ENCODE results near the gene MDM4. TPM values are rescaled to one million over a fixed set of nuclear protein-coding genes. Genes with fewer than 3 reads are reported as not detected.

The MDM4 gene
- total RNA-seq, 1 experiment from 2014 or later, result 49.6 TPM

GRCh38 chr1:204487256-204487615, 29.0 kb upstream of the MDM4 start:
- no peak for TF ChIP-seq CTCF (conservative IDR thresholded peaks at IDR 0.05)
- Histone ChIP-seq H3T11ph (ENCODE audit: low read length) (no peak overlapping the region), H3K4me2 (ENCODE audit: insufficient read depth, insufficient read length, low read length) (no peak overlapping the region), H3K23me2 (ENCODE audit: insufficient read length, low read depth, low read length, poor library complexity, severe bottlenecking) (no peaks in the 10 kb centered on the region), H3K56ac (ENCODE audit: insufficient read length, low read depth, low read length) (no peak overlapping the region), H2BK12ac (ENCODE audit: insufficient read length, low read depth, low read length) (no peak overlapping the region), H2BK120ac (ENCODE audit: low read depth, low read length, poor library complexity, severe bottlenecking) (no peak overlapping the region), H4K20me1 (ENCODE audit: control insufficient read depth, insufficient read depth, insufficient read length) (no peaks in the 10 kb centered on the region), H4K5ac (ENCODE audit: insufficient read length, low read depth, low read length) (no peak overlapping the region), H2BK5ac (ENCODE audit: insufficient read length, low read length) (no peak overlapping the region), H3K4ac (ENCODE audit: low read depth, low read length) (no peak overlapping the region), H3K27ac (ENCODE audit: insufficient read length, low read depth, low read length) (no peak overlapping the region), H3K79me2 (ENCODE audit: insufficient read depth, low read length) (no peaks in the 10 kb centered on the region), H2AFZ (ENCODE audit: low read length) (no peak overlapping the region), H4K8ac (replicated peaks; ENCODE audit: insufficient read length, low read depth, low read length) (no peak overlapping the region), H3K18ac (ENCODE audit: insufficient read length, low read depth, low read length) (no peak overlapping the region), H3K14ac (ENCODE audit: insufficient read depth, low read length) (no peak overlapping the region), H2BK15ac (ENCODE audit: low read depth, low read length) (no peak overlapping the region), H2AK5ac (ENCODE audit: insufficient read length, low read length) (no peak overlapping the region), H3K4me1 (ENCODE audit: insufficient read depth, low read length) (peaks cover 3% of the 10 kb centered on the region; the same call in 1 of the 2 replicates), H3K9ac (ENCODE audit: extremely low read depth, insufficient read length, low read length) (no peak overlapping the region), H3K9me3 (ENCODE audit: control insufficient read depth, low read depth, low read length) (no peaks in the 10 kb centered on the region), H3K23ac (ENCODE audit: insufficient read length, low read depth, low read length) (no peak overlapping the region), H2BK20ac (ENCODE audit: low read depth, low read length, poor library complexity, severe bottlenecking) (no peak overlapping the region), H3K79me1 (ENCODE audit: insufficient read depth, low read depth, low read length, poor library complexity, severe bottlenecking) (no peaks in the 10 kb centered on the region), H3K27me3 (ENCODE audit: insufficient read depth, low read length) (no peaks in the 10 kb centered on the region), H4K91ac (ENCODE audit: insufficient read length, low read depth, low read length) (no peak overlapping the region)
- 100% methylated on average over 2 of the region's 5 CpGs for WGBS (ENCODE audit: extremely low coverage, insufficient read length, low lambda C conversion rate)
- Mint-ChIP-seq H3K9me3 (no peaks in the 10 kb centered on the region), H3K4me1 (peaks cover 6 to 16% of the 10 kb centered on the region in 2 experiments), H3K4me3 (no peak overlapping the region), H3K36me3 (ENCODE audit: insufficient read depth in 1 of 3, low read depth in 3 of 3) (no peaks in the 10 kb centered on the region), H3K27me3 (ENCODE audit: low read depth) (no peaks in the 10 kb centered on the region), H3K27ac (no peak overlapping the region)
- no peak for DNase-seq

All from H9 (cell line).